ENCODE measurements around the gene PIK3CG.

GRCh38 chr7:106869954-106870353 is 4.9 kb downstream of the PIK3CG start:
- TF ChIP-seq CTCF (IDR thresholded peaks at IDR 0.05) (no peak), POLR2A (IDR thresholded peaks at IDR 0.05) (no peak), EP300 (IDR thresholded peaks at IDR 0.05) (no peak)

Data from stomach (tissue), 4 donors.